Upper lobe of right lung (tissue), 1 donor: Measurements from ENCODE around the gene PTH2. TPM values are rescaled to one million over a fixed set of nuclear protein-coding genes. Genes with fewer than 3 reads are reported as not detected.

Source experiments
- ATAC-seq: fragments of 200-7000 bp; cut with Tn5 transposase; one replicate; pipeline ENCODE4 v1.9.1; 2020; ENCODE audit warnings: mild to moderate bottlenecking, moderate library complexity
- DNase-seq: peaks from one replicate; pipeline ENCODE4 v3.0.0-alpha.2; 2020
- H3K27ac ChIP-seq: fragments of 200-600 bp; one replicate; pipeline ENCODE4 v1.8.0; 2022
- H3K27me3 ChIP-seq: fragments of 200-600 bp; one replicate; pipeline ENCODE4 v1.8.0; 2022; ENCODE audit warnings: mild to moderate bottlenecking
- H3K36me3 ChIP-seq: fragments of 200-600 bp; one replicate; pipeline ENCODE4 v1.8.0; 2022
- H3K4me1 ChIP-seq: fragments of 200-600 bp; one replicate; pipeline ENCODE4 v1.8.0; 2022
- H3K4me3 ChIP-seq: fragments of 200-600 bp; one replicate; pipeline ENCODE4 v1.8.0; 2022; ENCODE audit warnings: mild to moderate bottlenecking
- H3K9me3 ChIP-seq: fragments of 200-600 bp; one replicate; pipeline ENCODE4 v1.8.0; 2022
- intact Hi-C: fragments of 100-400 bp; cut with DNase I; formaldehyde crosslinking; loops from one replicate; pipeline ENCODE4 v1.11.0; 2022
- total RNA-seq: library from RNA; stranded (reverse); fragmentation: NEBNext Ultra II Directional; extraction: Animal tissue kit (Norgen Biotek cat#: 25700); gene quantifications from one replicate; pipeline ENCODE4 v1.2.1, GENCODE V29; 2021
- TF ChIP-seq, protein P1 (sequence below): fragments of 200-600 bp; IDR thresholded peaks from one replicate; pipeline ENCODE4 v1.8.0; 2022; ENCODE audit warnings: antibody characterized with exemption
- donor health status: DM: no; HTN: yes; CAD: no; lungs with severe emphysema.

Gene PTH2
- total RNA-seq, 1 donor from 2014 or later, result not detected

DNA sequence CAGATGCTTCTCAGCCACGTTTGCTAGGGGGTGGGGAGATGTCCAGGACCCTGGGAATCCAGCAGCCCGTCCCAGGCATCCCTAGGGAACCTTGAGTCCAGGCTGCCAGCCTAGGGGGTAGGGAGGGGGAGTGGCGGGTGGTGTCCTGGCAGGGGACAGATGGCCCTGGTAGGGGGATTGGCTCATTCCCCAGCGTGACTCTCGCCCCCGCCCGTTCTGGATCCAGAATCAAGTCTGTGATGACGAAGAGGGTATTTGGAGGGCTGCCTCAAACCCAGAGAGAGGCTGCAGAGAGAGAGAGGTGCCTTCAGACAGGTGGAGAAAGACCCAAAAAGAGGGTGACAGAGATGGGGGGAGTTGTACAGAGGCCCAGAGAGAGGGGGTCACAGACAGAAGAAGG lies 14.0 kb upstream of the PTH2 start:
- TF ChIP-seq, protein P1, sequence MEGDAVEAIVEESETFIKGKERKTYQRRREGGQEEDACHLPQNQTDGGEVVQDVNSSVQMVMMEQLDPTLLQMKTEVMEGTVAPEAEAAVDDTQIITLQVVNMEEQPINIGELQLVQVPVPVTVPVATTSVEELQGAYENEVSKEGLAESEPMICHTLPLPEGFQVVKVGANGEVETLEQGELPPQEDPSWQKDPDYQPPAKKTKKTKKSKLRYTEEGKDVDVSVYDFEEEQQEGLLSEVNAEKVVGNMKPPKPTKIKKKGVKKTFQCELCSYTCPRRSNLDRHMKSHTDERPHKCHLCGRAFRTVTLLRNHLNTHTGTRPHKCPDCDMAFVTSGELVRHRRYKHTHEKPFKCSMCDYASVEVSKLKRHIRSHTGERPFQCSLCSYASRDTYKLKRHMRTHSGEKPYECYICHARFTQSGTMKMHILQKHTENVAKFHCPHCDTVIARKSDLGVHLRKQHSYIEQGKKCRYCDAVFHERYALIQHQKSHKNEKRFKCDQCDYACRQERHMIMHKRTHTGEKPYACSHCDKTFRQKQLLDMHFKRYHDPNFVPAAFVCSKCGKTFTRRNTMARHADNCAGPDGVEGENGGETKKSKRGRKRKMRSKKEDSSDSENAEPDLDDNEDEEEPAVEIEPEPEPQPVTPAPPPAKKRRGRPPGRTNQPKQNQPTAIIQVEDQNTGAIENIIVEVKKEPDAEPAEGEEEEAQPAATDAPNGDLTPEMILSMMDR, result no peak
- ATAC-seq, result no peak
- intact Hi-C loops, result no loop called here
- Histone ChIP-seq H3K9me3 (no peaks in the 10 kb centered on the region), H3K36me3 (no peaks in the 10 kb centered on the region), H3K4me3 (no peak overlapping the region), H3K4me1 (no peaks in the 10 kb centered on the region), H3K27me3 (peaks cover 88% of the 10 kb centered on the region), H3K27ac (no peak overlapping the region)
- DNase-seq, result no peak

DNA sequence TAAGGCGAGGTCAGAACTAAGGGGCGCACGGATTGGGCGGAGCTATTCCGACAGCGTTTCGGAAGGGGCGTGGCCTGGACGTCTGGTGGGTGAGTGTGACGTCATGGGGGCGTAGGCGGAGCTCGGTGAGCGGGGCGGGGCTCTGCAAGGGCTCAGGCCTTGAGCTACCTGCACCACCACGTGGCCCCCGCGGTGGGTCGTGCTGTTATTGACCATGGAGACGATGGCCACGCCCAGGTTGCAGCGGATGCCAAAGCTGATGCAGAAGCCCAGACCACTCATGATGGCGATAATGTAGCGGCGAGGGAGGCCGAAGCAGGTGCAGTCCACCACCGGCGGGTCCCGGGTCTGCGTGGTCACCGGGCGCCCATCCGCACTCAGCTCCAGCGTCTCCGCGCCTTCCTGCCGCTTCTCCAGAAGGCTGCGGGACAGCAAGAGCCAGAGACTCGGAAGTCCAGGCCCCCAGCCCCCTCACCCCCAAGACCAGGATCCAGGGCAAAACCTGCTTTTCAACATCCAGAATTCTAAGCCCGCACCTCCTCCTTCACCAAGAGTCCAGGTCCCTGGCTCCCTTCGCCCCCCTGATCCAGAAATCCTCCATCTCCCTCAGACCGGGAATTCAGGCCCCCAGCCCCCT lies 13.3 kb upstream of the PTH2 start:
- DNase-seq (no peak), ATAC-seq (peak; percentile 11)
- TF ChIP-seq, protein P1, result no peak
- Histone ChIP-seq H3K9me3 (no peaks in the 10 kb centered on the region), H3K27ac (no peak overlapping the region), H3K4me3 (no peak overlapping the region), H3K4me1 (no peaks in the 10 kb centered on the region), H3K36me3 (no peaks in the 10 kb centered on the region), H3K27me3 (peaks cover 88% of the 10 kb centered on the region)
- intact Hi-C loops, result no loop called here

DNA sequence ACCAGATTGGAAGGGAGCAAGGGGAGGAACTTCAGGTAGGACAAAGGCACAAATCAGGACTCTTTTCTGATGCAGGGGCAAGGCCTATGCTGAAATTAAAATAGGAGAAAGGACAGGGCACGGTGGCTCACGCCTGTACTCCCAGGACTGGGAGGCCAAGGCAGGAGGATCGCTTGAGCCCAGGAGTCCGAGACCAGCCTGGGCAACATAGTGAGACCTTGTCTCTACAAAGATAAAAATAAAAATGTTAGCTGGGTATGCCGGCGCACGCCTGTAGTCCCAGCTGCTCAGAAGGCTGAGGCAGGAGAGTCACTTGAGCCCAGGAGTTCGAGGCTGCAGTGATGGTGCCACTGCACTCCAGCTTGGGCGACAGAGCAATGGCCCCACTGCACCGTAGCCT lies 12.4 kb upstream of the PTH2 start:
- no peak overlapping the region for H3K4me3 ChIP-seq
- H3K9me3 ChIP-seq, result no peaks in the 10 kb centered on the region
- H3K27me3 ChIP-seq, result peaks cover 90% of the 10 kb centered on the region
- intact Hi-C loops, result no loop called here
- no peaks in the 10 kb centered on the region for H3K36me3 ChIP-seq
- H3K27ac ChIP-seq, result no peak overlapping the region
- no peaks in the 10 kb centered on the region for H3K4me1 ChIP-seq
- no peak for DNase-seq
- TF ChIP-seq, protein P1, result no peak
- no peak for ATAC-seq

DNA sequence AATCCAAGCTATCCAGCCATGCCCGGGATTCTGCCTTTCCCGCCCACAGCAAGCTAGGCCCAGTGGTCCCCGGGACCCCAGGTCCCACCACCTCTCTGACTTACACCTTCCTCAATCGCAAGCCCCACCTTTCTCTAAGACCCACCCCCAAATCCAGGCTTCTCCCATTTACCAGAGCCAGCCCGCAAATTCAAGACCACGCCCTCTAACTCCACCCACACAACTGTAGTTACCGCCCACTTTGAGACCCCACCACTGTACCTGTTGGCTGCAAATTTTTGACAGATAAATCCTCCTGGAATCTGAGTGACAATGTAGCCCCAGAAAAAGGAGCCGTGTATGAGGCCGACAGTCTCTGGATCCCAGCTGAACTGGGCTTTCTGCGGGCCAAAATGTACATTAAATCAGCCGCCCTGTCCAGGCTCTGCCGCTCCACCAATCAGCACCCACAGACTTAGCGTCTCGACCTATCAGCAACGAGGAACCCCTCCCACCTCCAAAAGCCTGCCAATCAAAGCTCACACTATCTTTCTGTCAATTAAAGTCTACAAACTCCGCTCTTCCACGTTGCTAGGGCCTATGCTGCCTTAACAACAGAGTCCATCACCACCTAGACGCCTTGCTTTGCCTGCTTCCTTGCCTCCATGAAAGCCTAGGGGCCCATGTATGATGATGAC lies 11.8 kb upstream of the PTH2 start:
- H3K27me3 ChIP-seq, result peaks cover 90% of the 10 kb centered on the region

DNA sequence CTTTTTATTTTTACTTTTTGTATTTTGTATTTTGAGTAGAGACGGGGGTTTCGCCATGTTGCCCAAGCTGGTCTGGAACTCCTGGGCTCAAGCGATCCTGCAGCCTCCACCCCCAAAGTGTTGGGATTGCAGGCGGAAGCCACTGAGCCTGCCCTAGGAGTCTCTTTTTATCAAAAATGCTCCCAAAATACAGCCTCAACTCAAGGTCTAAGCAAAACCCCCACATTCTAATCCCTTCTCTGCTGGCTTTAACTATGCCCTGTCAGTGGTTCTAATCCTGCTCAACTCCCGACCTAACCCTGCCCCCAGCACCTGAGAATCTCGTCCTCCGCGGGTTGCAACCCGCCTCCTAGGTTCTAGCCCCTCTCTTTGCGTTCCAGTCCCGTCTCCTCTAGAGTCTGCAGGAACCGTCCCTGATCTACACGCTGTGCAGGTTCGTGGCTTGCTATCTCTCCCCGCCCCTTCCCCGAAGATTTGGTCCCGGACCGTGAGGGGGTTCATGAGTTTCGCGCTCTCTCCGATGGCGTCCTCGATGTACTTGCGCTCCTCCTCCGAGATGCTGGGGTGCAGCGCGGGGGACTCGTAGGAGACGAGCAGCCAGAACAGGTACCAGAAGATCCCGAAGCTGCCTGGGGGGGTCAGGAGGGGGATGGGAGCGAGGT lies 10.1 kb upstream of the PTH2 start:
- Histone ChIP-seq H3K27me3 (peaks cover 88% of the 10 kb centered on the region), H3K36me3 (no peaks in the 10 kb centered on the region), H3K4me1 (no peaks in the 10 kb centered on the region), H3K4me3 (no peak overlapping the region), H3K9me3 (no peaks in the 10 kb centered on the region), H3K27ac (no peak overlapping the region)
- no peak for ATAC-seq
- TF ChIP-seq, protein P1, result no peak
- no peak for DNase-seq
- intact Hi-C loops, result no loop called here

More for the DNA sequence above, 11.8 kb upstream of the PTH2 start:
- ATAC-seq (no peak), DNase-seq (no peak)
- H3K36me3 ChIP-seq, result no peaks in the 10 kb centered on the region
- H3K4me1 ChIP-seq, result no peaks in the 10 kb centered on the region
- no peak overlapping the region for H3K4me3 ChIP-seq
- TF ChIP-seq, protein P1, result no peak
- H3K27ac ChIP-seq, result no peak overlapping the region
- no peaks in the 10 kb centered on the region for H3K9me3 ChIP-seq
- intact Hi-C loops, result no loop called here
